K562 (cell line): ENCODE data around the gene ZNF12. TPM values are rescaled to one million over a fixed set of nuclear protein-coding genes. Genes with fewer than 3 reads are reported as not detected.

Source experiments
- ARID4B ChIP-seq: sonication (generic); formaldehyde crosslinking; IDR thresholded peaks from 2 replicates; pipeline ENCODE4 v1.8.0; 2022; ENCODE audit warnings: mild to moderate bottlenecking, missing genetic modification reagents
- CBX2 ChIP-seq: fragments of 200-600 bp; sonication (generic); IDR thresholded peaks from one replicate; pipeline ENCODE4 v1.6.1; 2012; ENCODE audit warnings: mild to moderate bottlenecking, low read length, inconsistent platforms; ENCODE audit not compliant: insufficient read depth, poor library complexity, severe bottlenecking
- CREB1 ChIP-seq, 2 experiments: sonication (generic) in 1 of 2; formaldehyde crosslinking in 1 of 2; IDR thresholded peaks; 2 replicates each; pipeline versions ENCODE4 v1.6.1 to v1.8.0; 2012 to 2022; ENCODE audit warnings: inconsistent platforms in 1 of 2, mild to moderate bottlenecking in 1 of 2, missing genetic modification reagents in 1 of 2, moderate library complexity in 1 of 2
- HIVEP1 ChIP-seq: fragments of 250-450 bp; sonication (Bioruptor Pico); IDR thresholded peaks from 2 replicates; pipeline ENCODE4 v1.4.0; 2020; ENCODE audit warnings: mild to moderate bottlenecking
- ID3 ChIP-seq, 2 experiments: fragments of 250-450 bp in 1 of 2; fragments of 450-650 bp in 1 of 2; sonication (Bioruptor Pico) in 1 of 2; IDR thresholded peaks; 2 replicates each; pipeline versions ENCODE4 v1.6.1 to v1.8.0; 2016 to 2021; ENCODE audit warnings: mild to moderate bottlenecking in 2 of 2, moderate library complexity in 2 of 2, missing compliant biosample characterization in 1 of 2, missing genetic modification characterization in 1 of 2
- NBN ChIP-seq: fragments of 450-650 bp; IDR thresholded peaks from 2 replicates; pipeline ENCODE4 v1.6.1; 2016; ENCODE audit warnings: low read depth, mild to moderate bottlenecking
- NEUROD1 ChIP-seq: fragments of 150-350 bp; IDR thresholded peaks from 2 replicates; pipeline ENCODE4 v1.6.1; 2014; ENCODE audit warnings: borderline replicate concordance, low read length, low read depth; ENCODE audit not compliant: partially characterized antibody
- TEAD2 ChIP-seq: fragments of 450-650 bp; IDR thresholded peaks from 2 replicates; pipeline ENCODE4 v1.6.1; 2016; ENCODE audit warnings: missing genetic modification characterization, control low read depth, missing compliant biosample characterization
- XRCC5 ChIP-seq: fragments of 200-400 bp; formaldehyde crosslinking; IDR thresholded peaks from 2 replicates; pipeline ENCODE4 v1.6.1; 2017; ENCODE audit warnings: low read depth, mild to moderate bottlenecking, low read length
- ZNF274 ChIP-seq: IDR thresholded peaks from 2 replicates; pipeline ENCODE4 v1.6.1; 2011; ENCODE audit warnings: low read depth, mild to moderate bottlenecking, low read length, moderate library complexity, borderline replicate concordance
- ZNF41 ChIP-seq: fragments of 250-450 bp; sonication (Bioruptor Pico); conservative IDR thresholded peaks from 2 replicates; pipeline ENCODE4 v1.4.0; 2020; ENCODE audit warnings: mild to moderate bottlenecking
- ZNF655 ChIP-seq: fragments of 250-450 bp; sonication (Bioruptor Pico); IDR thresholded peaks from 2 replicates; pipeline ENCODE4 v1.5.0; 2021
- polyA plus RNA-seq, 8 experiments: library from polyadenylated mRNA; depleted of rRNA in 4 of 8; stranded (reverse) in 5 of 8; unstranded in 3 of 8; fragments of >200 nt; fragmentation: Nextera tagmentation in 2 of 8; fragmentation: Illumina TruSeq in 1 of 8; extraction: Ambion mirVana in 2 of 8; extraction: Trizol in 1 of 8; gene quantifications; 2 replicates each; pipeline versions ENCODE4 v1.2.1 to v1.2.3, GENCODE V29; 2011 to 2014; ENCODE audit warnings: inconsistent platforms in 1 of 8, missing spikeins in 1 of 8
- total RNA-seq, 7 experiments: library from RNA; depleted of rRNA in 6 of 7; stranded (reverse); fragments of >200 nt in 6 of 7; fragmentation: Illumina TruSeq in 2 of 7; extraction: Trizol in 2 of 7; gene quantifications; 2 replicates each; pipeline versions ENCODE4 v1.2.1 to v1.2.3, GENCODE V29; 2011 to 2021; ENCODE audit warnings: low replicate concordance in 1 of 7
- TF ChIP-seq, protein P1 (sequence below): sonication (generic); formaldehyde crosslinking; IDR thresholded peaks from 2 replicates; pipeline ENCODE4 v1.4.0; 2020; ENCODE audit warnings: mild to moderate bottlenecking, missing genetic modification reagents

ZNF12 gene
- total and polyA plus RNA-seq, 9 of the 15 experiments (the other 6 are each of a cell fraction or from before 2014, with no cell fraction given): 5.8 to 32.3 (median 18.9) TPM

GRCh38 chr7:6706666-6707407 is at the start of gene ZNF12 (continued):
- TF ChIP-seq ARID4B (CRISPR knock-in tag) (peak; percentile 66), ZNF41 (CRISPR knock-in tag) (no peak), ID3 (CRISPR knock-in tag; IDR thresholded peaks at IDR 0.05) (no peak), ID3 (tag; IDR thresholded peaks at IDR 0.05) (peak; percentile 21; the same call in 1 of the 2 replicates), XRCC5 (no peak), CREB1 (IDR thresholded peaks at IDR 0.05) (no peak; the same call in 1 of the 2 replicates), CREB1 (CRISPR knock-in tag; IDR thresholded peaks at IDR 0.05) (0 out of 2 replicates have a peak, but pooled peaks have one; percentile 41), ZNF655 (CRISPR knock-in tag) (no peak), HIVEP1 (CRISPR knock-in tag) (no peak), CBX2 (no peak), ZNF274 (no peak), TEAD2 (no peak), NEUROD1 (no peak), NBN (no peak)
- TF ChIP-seq, protein P1, sequence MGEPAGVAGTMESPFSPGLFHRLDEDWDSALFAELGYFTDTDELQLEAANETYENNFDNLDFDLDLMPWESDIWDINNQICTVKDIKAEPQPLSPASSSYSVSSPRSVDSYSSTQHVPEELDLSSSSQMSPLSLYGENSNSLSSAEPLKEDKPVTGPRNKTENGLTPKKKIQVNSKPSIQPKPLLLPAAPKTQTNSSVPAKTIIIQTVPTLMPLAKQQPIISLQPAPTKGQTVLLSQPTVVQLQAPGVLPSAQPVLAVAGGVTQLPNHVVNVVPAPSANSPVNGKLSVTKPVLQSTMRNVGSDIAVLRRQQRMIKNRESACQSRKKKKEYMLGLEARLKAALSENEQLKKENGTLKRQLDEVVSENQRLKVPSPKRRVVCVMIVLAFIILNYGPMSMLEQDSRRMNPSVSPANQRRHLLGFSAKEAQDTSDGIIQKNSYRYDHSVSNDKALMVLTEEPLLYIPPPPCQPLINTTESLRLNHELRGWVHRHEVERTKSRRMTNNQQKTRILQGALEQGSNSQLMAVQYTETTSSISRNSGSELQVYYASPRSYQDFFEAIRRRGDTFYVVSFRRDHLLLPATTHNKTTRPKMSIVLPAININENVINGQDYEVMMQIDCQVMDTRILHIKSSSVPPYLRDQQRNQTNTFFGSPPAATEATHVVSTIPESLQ (CRISPR knock-in tag): no peak
